Caco-2 (cell line): ENCODE data around the gene ETV3L. TPM values are rescaled to one million over a fixed set of nuclear protein-coding genes. Genes with fewer than 3 reads are reported as not detected.

ENCODE experiments used
- BruUV-seq: library from RNA; stranded (reverse); fragments of 400-500 nt; replicated peaks from 2 replicates; lab custom pipeline; 2021; lab: Mats Ljungman, UMichigan
- CTCF ChIA-PET: fragments of 300-600 bp; sonication (Branson Sonifier 250); formaldehyde crosslinking; loops from one replicate; lab custom pipeline; 2022; ENCODE audit warnings: antibody characterized with exemption; lab: Charles Lee
- POLR2A ChIA-PET: fragments of 300-600 bp; sonication (Branson Sonifier 250); formaldehyde crosslinking; loops from one replicate; lab custom pipeline; 2022; ENCODE audit warnings: antibody characterized with exemption; lab: Charles Lee
- DNase-seq, 2 experiments: peaks; one replicate each; pipeline versions ENCODE4 v3.0.0 to v3.0.0-alpha.2; 2020 to 2022
- H3K27me3 ChIP-seq: replicated peaks from 2 replicates; pipeline ENCODE4 v1.6.0; 2011; ENCODE audit warnings: low read length; ENCODE audit not compliant: control insufficient read depth, insufficient read depth
- H3K36me3 ChIP-seq: 2 replicates; pipeline ENCODE4 v1.5.1; 2011; ENCODE audit warnings: low read length; ENCODE audit not compliant: control insufficient read depth, insufficient read depth
- H3K4me1 ChIP-seq: fragments of 250-450 bp; sonication (Bioruptor Pico); 2 replicates; pipeline ENCODE4 v1.5.1; 2020; ENCODE audit warnings: mild to moderate bottlenecking
- H3K4me3 ChIP-seq: 2 replicates; pipeline ENCODE4 v1.5.1; 2011; ENCODE audit warnings: low read depth, mild to moderate bottlenecking, control low read depth, low read length
- H3K9me3 ChIP-seq: fragments of 250-450 bp; sonication (Bioruptor Pico); 2 replicates; pipeline ENCODE4 v1.5.1; 2020; ENCODE audit warnings: mild to moderate bottlenecking, moderate library complexity
- H3K27ac Mint-ChIP-seq: one replicate; pipeline ENCODE4 v1.8.0; 2022; ENCODE audit warnings: mixed read lengths; ENCODE audit not compliant: unreplicated experiment
- H3K27me3 Mint-ChIP-seq: one replicate; pipeline ENCODE4 v1.8.0; 2022; ENCODE audit warnings: mixed read lengths; ENCODE audit not compliant: insufficient read depth, unreplicated experiment
- H3K36me3 Mint-ChIP-seq: one replicate; pipeline ENCODE4 v1.8.0; 2022; ENCODE audit warnings: mild to moderate bottlenecking, mixed read lengths; ENCODE audit not compliant: insufficient read depth, unreplicated experiment
- H3K4me1 Mint-ChIP-seq: one replicate; pipeline ENCODE4 v1.8.0; 2022; ENCODE audit warnings: low read depth, mixed read lengths; ENCODE audit not compliant: unreplicated experiment
- H3K4me3 Mint-ChIP-seq: one replicate; pipeline ENCODE4 v1.8.0; 2022; ENCODE audit warnings: mild to moderate bottlenecking, moderate library complexity, mixed read lengths; ENCODE audit not compliant: unreplicated experiment
- H3K9me3 Mint-ChIP-seq: one replicate; pipeline ENCODE4 v1.8.0; 2022; ENCODE audit warnings: mixed read lengths; ENCODE audit not compliant: unreplicated experiment
- intact Hi-C: fragments of 100-400 bp; cut with micrococcal nuclease; formaldehyde crosslinking; loops from one replicate; pipeline ENCODE4 v1.10.0; 2022; ENCODE audit not compliant: unreplicated experiment
- total RNA-seq: library from RNA; stranded (reverse); gene quantifications from 2 replicates; pipeline ENCODE4 v1.2.3, GENCODE V29; 2022
- TF ChIP-seq, protein P1 (sequence below), 2 experiments: fragments of 200-600 bp in 1 of 2; IDR thresholded peaks; 1 replicate in 1 of 2; 2 replicates in 1 of 2; pipeline versions ENCODE4 v1.5.1 to v1.8.0; 2011 to 2022; ENCODE audit warnings: antibody characterized with exemption in 1 of 2, control low read depth in 1 of 2, inconsistent platforms in 1 of 2, low read depth in 1 of 2, low read length in 1 of 2, mild to moderate bottlenecking in 1 of 2, moderate library complexity in 1 of 2; ENCODE audit not compliant: insufficient read depth in 1 of 2, severe bottlenecking in 1 of 2, unreplicated experiment in 1 of 2

ETV3L gene
- total RNA-seq, 1 experiment from 2014 or later: not detected

DNA sequence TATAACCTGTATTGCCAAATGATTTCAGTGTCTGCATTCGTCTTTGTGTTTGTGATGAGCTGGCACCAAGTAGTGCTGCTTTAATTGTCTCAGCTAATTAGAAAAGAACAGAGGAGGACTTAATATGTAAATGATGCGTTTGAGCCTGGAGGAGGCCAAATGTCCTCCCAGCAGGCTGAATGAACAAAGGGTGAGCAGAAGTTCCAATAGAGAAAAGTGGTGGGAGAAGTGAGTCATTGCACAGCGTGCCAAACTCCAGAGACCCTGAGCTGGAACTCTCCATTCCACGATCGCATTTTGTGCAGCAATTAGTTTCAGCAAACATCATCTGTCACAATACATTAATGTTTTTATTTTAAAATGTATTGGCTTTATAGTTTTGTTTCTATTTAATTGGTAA, 17.9 kb downstream of the ETV3L start:
- H3K4me1 ChIP-seq: no peaks in the 10 kb centered on the region
- Mint-ChIP-seq H3K4me3 (no peak overlapping the region), H3K27ac (no peak overlapping the region), H3K4me1 (no peaks in the 10 kb centered on the region), H3K36me3 (no peaks in the 10 kb centered on the region), H3K9me3 (no peaks in the 10 kb centered on the region), H3K27me3 (no peaks in the 10 kb centered on the region)
- POLR2A ChIA-PET: no interaction called here
- H3K27me3 ChIP-seq: no peaks in the 10 kb centered on the region
- TF ChIP-seq, protein P1, sequence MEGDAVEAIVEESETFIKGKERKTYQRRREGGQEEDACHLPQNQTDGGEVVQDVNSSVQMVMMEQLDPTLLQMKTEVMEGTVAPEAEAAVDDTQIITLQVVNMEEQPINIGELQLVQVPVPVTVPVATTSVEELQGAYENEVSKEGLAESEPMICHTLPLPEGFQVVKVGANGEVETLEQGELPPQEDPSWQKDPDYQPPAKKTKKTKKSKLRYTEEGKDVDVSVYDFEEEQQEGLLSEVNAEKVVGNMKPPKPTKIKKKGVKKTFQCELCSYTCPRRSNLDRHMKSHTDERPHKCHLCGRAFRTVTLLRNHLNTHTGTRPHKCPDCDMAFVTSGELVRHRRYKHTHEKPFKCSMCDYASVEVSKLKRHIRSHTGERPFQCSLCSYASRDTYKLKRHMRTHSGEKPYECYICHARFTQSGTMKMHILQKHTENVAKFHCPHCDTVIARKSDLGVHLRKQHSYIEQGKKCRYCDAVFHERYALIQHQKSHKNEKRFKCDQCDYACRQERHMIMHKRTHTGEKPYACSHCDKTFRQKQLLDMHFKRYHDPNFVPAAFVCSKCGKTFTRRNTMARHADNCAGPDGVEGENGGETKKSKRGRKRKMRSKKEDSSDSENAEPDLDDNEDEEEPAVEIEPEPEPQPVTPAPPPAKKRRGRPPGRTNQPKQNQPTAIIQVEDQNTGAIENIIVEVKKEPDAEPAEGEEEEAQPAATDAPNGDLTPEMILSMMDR (IDR thresholded peaks at IDR 0.05; ENCODE audit: insufficient read depth in 1 of 2, low read depth in 1 of 2, low read length in 1 of 2, severe bottlenecking in 1 of 2, unreplicated experiment in 1 of 2): no peak
- CTCF ChIA-PET: no interaction called here
- H3K36me3 ChIP-seq: no peaks in the 10 kb centered on the region
- no peak overlapping the region for H3K4me3 ChIP-seq
- BruUV-seq: no TSS peak
- intact Hi-C loops: no loop called here
- DNase-seq: no peak
- H3K9me3 ChIP-seq: no peaks in the 10 kb centered on the region

DNA sequence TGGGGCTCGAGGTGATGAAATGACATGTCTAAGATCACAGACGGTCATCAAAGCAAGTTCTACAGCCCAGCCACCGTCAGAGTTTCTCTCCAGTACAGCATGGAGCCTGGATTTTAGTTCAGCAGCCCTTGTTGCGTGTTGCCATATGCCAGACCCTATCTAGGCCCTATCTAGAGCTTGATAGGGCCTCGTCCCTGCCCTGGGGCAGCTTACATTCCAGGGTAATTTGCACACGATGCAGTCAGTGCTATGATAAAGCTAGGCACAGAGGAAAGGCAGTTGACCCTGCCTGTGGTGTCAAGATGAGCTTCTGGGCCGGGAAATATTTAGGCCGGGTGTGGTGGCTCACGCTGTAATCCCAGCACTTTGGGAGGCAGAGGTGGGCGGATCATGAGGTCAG, 18.9 kb downstream of the ETV3L start:
- BruUV-seq: no TSS peak
- Mint-ChIP-seq H3K36me3 (no peaks in the 10 kb centered on the region), H3K4me1 (no peaks in the 10 kb centered on the region), H3K27ac (no peak overlapping the region), H3K27me3 (no peaks in the 10 kb centered on the region), H3K9me3 (no peaks in the 10 kb centered on the region), H3K4me3 (no peak overlapping the region)
- ChIA-PET POLR2A (no interaction called here), CTCF (interaction anchor here (1.2 kb wide), 1 partner anchor 82 kb away, joined by 3 read pairs; no protein-coding TSS in a partner anchor)
- TF ChIP-seq, protein P1 (IDR thresholded peaks at IDR 0.05; ENCODE audit: insufficient read depth in 1 of 2, low read depth in 1 of 2, low read length in 1 of 2, severe bottlenecking in 1 of 2, unreplicated experiment in 1 of 2): no peak
- H3K4me3 ChIP-seq: no peak overlapping the region
- H3K27me3 ChIP-seq: no peaks in the 10 kb centered on the region
- peak in 1 of 2 experiments; percentile 51 for DNase-seq
- intact Hi-C loops: no loop called here
- H3K4me1 ChIP-seq: no peaks in the 10 kb centered on the region
- no peaks in the 10 kb centered on the region for H3K36me3 ChIP-seq
- H3K9me3 ChIP-seq: no peaks in the 10 kb centered on the region

DNA sequence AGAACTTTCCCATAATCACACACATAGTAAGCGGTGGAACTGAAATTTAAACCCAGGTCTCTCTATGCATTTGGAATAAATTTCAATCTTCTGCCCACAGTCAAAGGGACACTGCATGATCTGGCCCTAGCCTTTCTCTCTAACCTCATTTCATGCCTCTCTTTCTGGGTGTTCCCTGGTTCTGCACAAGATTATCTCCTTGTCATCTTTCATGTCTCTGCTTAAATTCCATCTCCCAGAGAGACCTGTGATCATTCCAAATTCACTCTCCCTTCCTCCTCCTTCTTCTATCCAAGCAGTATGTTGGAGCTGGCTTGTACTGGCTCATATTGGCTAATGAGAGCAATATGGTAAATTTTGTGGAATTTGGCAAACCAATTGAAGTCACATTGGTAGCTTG, 22.2 kb downstream of the ETV3L start:
- no peak overlapping the region for H3K4me3 ChIP-seq
- no peaks in the 10 kb centered on the region for H3K27me3 ChIP-seq
- H3K36me3 Mint-ChIP-seq: no peaks in the 10 kb centered on the region
- BruUV-seq: no TSS peak
- no peaks in the 10 kb centered on the region for H3K9me3 ChIP-seq
- no peak overlapping the region for H3K4me3 Mint-ChIP-seq
- TF ChIP-seq, protein P1 (IDR thresholded peaks at IDR 0.05; ENCODE audit: insufficient read depth in 1 of 2, low read depth in 1 of 2, low read length in 1 of 2, severe bottlenecking in 1 of 2, unreplicated experiment in 1 of 2): no peak
- H3K27me3 Mint-ChIP-seq: no peaks in the 10 kb centered on the region
- ChIA-PET POLR2A (no interaction called here), CTCF (no interaction called here)
- intact Hi-C loops: loop anchor here (10.0 kb wide), 2 partner anchors 83 to 153 kb away; partner anchors contain the start of gene LRRC71
- H3K9me3 Mint-ChIP-seq: no peaks in the 10 kb centered on the region
- H3K36me3 ChIP-seq: no peaks in the 10 kb centered on the region
- no peaks in the 10 kb centered on the region for H3K4me1 ChIP-seq
- no peak for DNase-seq
- no peak overlapping the region for H3K27ac Mint-ChIP-seq
- H3K4me1 Mint-ChIP-seq: peaks cover 8% of the 10 kb centered on the region
